HEK293T (cell line): ENCODE results near the gene LYL1.

ENCODE experiments used
- CTCF ChIA-PET: fragments of 350-600 bp; formaldehyde crosslinking; extraction: SDS; loops from one replicate; lab custom pipeline; 2021; ENCODE audit warnings: antibody characterized with exemption, inconsistent platforms; lab: Yijun Ruan, JAX
- POLR2A ChIA-PET: fragments of 350-600 bp; formaldehyde crosslinking; extraction: SDS; loops from one replicate; lab custom pipeline; 2020; ENCODE audit warnings: antibody characterized with exemption, inconsistent platforms; lab: Yijun Ruan, JAX
- DNase-seq: peaks from one replicate; pipeline ENCODE4 v3.0.0; 2012; ENCODE audit warnings: mixed read lengths; ENCODE audit errors: extremely low spot score
- ARNT ChIP-seq: fragments of 450-650 bp; IDR thresholded peaks from 2 replicates; pipeline ENCODE4 v1.6.1; 2017; ENCODE audit warnings: mild to moderate bottlenecking
- BHLHE40 ChIP-seq: fragments of 450-650 bp; IDR thresholded peaks from 2 replicates; pipeline ENCODE4 v1.6.1; 2016; ENCODE audit warnings: mild to moderate bottlenecking, moderate library complexity, borderline replicate concordance
- CTBP1 ChIP-seq: fragments of 450-650 bp; IDR thresholded peaks from 2 replicates; pipeline ENCODE4 v1.6.1; 2016; ENCODE audit warnings: borderline replicate concordance
- ELF4 ChIP-seq: fragments of 450-650 bp; IDR thresholded peaks from 2 replicates; pipeline ENCODE4 v1.6.1; 2017; ENCODE audit warnings: antibody characterized with exemption
- FOXA1 ChIP-seq: fragments of 450-650 bp; IDR thresholded peaks from 2 replicates; pipeline ENCODE4 v1.6.1; 2016; ENCODE audit warnings: mild to moderate bottlenecking
- FOXK2 ChIP-seq: fragments of 450-650 bp; IDR thresholded peaks from 2 replicates; pipeline ENCODE4 v1.6.1; 2016; ENCODE audit warnings: mild to moderate bottlenecking
- FOXM1 ChIP-seq: fragments of 450-650 bp; IDR thresholded peaks from 2 replicates; pipeline ENCODE4 v1.6.1; 2017; ENCODE audit warnings: mild to moderate bottlenecking, borderline replicate concordance
- HDGF ChIP-seq: fragments of 450-650 bp; IDR thresholded peaks from 2 replicates; pipeline ENCODE4 v1.6.1; 2017; ENCODE audit warnings: antibody characterized with exemption, borderline replicate concordance
- L3MBTL2 ChIP-seq: fragments of 450-650 bp; conservative IDR thresholded peaks from 2 replicates; pipeline ENCODE4 v1.6.1; 2016; ENCODE audit warnings: mild to moderate bottlenecking
- LEF1 ChIP-seq: fragments of 450-650 bp; IDR thresholded peaks from 2 replicates; pipeline ENCODE4 v1.6.1; 2017; ENCODE audit warnings: mild to moderate bottlenecking, borderline replicate concordance
- NFRKB ChIP-seq: fragments of 450-650 bp; IDR thresholded peaks from 2 replicates; pipeline ENCODE4 v1.6.1; 2016; ENCODE audit warnings: mild to moderate bottlenecking, moderate library complexity
- PKNOX1 ChIP-seq: fragments of 450-650 bp; IDR thresholded peaks from 2 replicates; pipeline ENCODE4 v1.6.1; 2016
- SP1 ChIP-seq: fragments of 450-650 bp; IDR thresholded peaks from 2 replicates; pipeline ENCODE4 v1.6.1; 2017
- SUZ12 ChIP-seq: fragments of 450-650 bp; IDR thresholded peaks from 2 replicates; pipeline ENCODE4 v1.6.1; 2016; ENCODE audit warnings: mild to moderate bottlenecking
- TARDBP ChIP-seq: fragments of 450-650 bp; IDR thresholded peaks from 2 replicates; pipeline ENCODE4 v1.6.1; 2016
- ZNF384 ChIP-seq: fragments of 450-650 bp; IDR thresholded peaks from 2 replicates; pipeline ENCODE4 v1.6.1; 2016

Gene LYL1

DNA sequence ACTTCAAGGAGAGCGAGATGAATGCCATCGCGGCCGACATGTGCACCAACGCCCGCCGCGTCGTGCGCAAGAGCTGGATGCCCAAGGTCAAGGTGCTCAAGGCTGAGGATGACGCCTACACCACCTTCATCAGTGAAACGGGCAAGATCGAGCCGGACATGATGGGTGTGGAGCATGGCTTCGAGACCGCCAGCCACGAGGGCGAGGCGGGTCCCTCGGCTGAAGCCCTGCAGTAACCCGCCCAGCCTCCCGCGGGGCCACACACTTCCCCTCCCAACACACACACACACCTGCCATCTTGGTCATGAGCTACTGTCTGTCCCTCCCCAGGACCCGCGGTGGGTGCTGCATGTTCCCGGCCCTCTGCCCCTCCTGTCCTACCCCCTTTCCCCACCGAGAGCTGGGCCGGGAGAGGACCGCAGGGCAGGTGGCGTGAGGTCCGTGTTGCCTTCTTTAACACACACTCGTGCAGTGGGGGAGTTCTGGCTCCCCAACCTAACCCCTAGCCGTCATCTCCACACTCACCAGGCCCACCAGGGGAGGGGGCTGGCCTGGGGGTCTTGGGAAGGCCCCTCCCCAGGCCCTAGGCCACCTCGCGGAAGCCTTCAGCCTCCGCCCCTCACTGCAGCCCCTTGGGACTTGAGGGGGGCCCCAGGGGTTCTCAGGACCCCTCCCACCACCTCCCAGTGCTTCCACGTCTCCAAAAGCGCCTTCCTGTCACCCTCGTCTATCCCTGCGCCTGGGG, 35.7 kb upstream of the LYL1 start:
- TF ChIP-seq NFRKB (no peak), TARDBP (no peak), ELF4 (no peak), BHLHE40 (no peak), CTBP1 (no peak), ARNT (no peak), FOXK2 (no peak), FOXA1 (no peak), SP1 (no peak), LEF1 (no peak), FOXM1 (no peak), ZNF384 (no peak), PKNOX1 (no peak), SUZ12 (no peak), L3MBTL2 (no peak)
- DNase-seq = no peak
- ChIA-PET POLR2A (interaction anchor here (1.8 kb wide), 1 partner anchor 14 kb away, joined by 4 read pairs; no protein-coding TSS in a partner anchor), CTCF (no interaction called here)

- ChIA-PET CTCF (interaction anchor here (1.3 kb wide), 1 partner anchor 11 kb away, joined by 3 read pairs; no protein-coding TSS in a partner anchor), POLR2A (no interaction called here)
- DNase-seq = no peak
- TF ChIP-seq SUZ12 (no peak), BHLHE40 (no peak)
These were observed 34.7 kb upstream of the LYL1 start for GRCh38 chr19:13137290-13137794.

DNA sequence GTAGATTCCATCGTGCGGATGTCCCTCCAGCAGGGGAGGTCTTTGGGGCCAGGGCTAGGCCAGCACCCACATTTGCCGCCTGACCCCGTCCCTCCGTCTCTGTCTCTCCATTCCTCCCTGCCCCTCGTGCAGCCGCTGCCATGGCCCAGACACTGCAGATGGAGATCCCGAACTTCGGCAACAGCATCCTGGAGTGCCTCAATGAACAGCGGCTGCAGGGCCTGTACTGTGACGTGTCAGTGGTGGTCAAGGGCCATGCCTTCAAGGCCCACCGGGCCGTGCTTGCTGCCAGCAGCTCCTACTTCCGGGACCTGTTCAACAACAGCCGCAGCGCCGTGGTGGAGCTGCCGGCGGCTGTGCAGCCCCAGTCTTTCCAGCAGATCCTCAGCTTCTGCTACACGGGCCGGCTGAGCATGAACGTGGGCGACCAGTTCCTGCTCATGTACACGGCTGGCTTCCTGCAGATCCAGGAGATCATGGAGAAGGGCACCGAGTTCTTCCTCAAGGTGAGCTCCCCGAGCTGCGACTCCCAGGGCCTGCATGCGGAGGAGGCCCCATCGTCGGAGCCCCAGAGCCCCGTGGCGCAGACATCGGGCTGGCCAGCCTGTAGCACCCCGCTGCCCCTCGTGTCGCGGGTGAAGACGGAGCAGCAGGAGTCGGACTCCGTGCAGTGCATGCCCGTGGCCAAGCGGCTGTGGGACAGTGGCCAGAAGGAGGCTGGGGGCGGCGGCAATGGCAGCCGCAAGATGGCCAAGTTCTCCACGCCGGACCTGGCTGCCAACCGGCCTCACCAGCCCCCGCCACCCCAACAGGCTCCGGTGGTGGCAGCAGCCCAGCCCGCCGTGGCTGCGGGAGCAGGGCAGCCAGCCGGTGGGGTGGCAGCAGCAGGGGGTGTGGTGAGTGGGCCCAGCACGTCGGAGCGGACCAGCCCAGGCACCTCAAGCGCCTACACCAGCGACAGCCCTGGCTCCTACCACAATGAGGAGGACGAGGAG, 32.7 kb upstream of the LYL1 start:
- DNase-seq = no peak
- ChIA-PET CTCF (no interaction called here), POLR2A (interaction anchor here (0.9 kb wide), 1 partner anchor 17 kb away, joined by 3 read pairs; no protein-coding TSS in a partner anchor)
- TF ChIP-seq ARNT (no peak), CTBP1 (no peak), PKNOX1 (no peak), FOXA1 (no peak), TARDBP (no peak)

GRCh38 chr19:13134626-13135025, 32.0 kb upstream of the LYL1 start:
- POLR2A ChIA-PET = interaction anchor here (0.9 kb wide), 1 partner anchor 18 kb away, joined by 3 read pairs; no protein-coding TSS in a partner anchor
- TF ChIP-seq FOXM1 (no peak), HDGF (no peak), SP1 (no peak), ARNT (no peak), FOXA1 (no peak), LEF1 (no peak), TARDBP (no peak), ZNF384 (no peak), ELF4 (no peak), NFRKB (no peak)
- CTCF ChIA-PET = no interaction called here
- DNase-seq = no peak

GRCh38 chr19:13133241-13133870, 30.7 kb upstream of the LYL1 start:
- DNase-seq = no peak
- POLR2A ChIA-PET = interaction anchor here (1.1 to 1.6 kb wide), 2 partner anchors 14 to 19 kb away, joined by 3 to 7 read pairs; no protein-coding TSS in a partner anchor
- CTCF ChIA-PET = no interaction called here
- TF ChIP-seq HDGF = no peak

DNA sequence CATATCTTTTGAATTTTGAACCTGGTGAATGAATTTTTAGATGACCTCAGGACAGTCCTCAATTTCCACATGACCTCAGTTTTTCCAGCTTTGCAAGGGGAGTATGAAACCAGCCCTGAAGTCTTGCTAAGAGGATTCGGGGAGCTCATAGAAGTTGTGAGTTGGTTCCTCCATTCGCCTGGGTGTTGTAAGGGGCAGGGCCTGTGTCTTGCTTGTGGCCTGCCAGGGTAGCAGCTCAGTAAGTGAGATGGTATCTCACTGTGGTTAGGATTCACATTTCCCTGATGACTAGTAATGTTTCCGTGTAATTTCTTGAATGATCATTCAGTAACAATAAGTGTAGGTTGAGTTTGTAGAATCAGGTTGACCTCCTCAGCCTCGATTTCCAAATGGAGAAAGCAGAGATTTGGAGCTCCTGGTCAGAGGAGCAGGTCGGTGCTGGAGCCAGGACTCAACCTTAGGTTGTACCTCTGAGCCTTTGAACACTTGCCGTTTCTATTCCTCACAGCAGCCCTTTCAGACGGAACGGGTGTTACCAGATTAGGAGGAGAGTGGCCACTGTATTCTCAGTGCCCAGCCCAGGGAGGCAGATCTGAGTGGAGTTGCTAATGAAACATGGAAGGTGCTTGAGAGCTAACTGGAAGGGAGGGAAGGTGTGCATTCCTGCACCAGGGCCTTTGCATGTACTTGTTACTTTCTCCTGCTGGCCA, 30.0 kb upstream of the LYL1 start:
- DNase-seq = no peak
- CTCF ChIA-PET = interaction anchor here (0.6 to 0.8 kb wide), 2 partner anchors 39 to 167 kb away, joined by 3 read pairs; no protein-coding TSS in a partner anchor
- POLR2A ChIA-PET = interaction anchor here (1.1 to 1.6 kb wide), 2 partner anchors 13 to 20 kb away, joined by 3 to 7 read pairs; no protein-coding TSS in a partner anchor
- TF ChIP-seq SUZ12 = no peak
- TF ChIP-seq PKNOX1 = no peak
- TF ChIP-seq FOXM1 = no peak
- no peak for TF ChIP-seq FOXA1
- TF ChIP-seq LEF1 = no peak
- no peak for TF ChIP-seq SP1
